Gastroesophageal sphincter (tissue), 3 donors: ENCODE measurements around the gene PARL.

Experiments
- CTCF ChIP-seq, 4 experiments: fragments of 200-600 bp in 2 of 4; fragments of 450-650 bp in 2 of 4; sonication (generic) in 1 of 4; IDR thresholded peaks; one replicate each; pipeline ENCODE4 v1.5.1; 2017 to 2019; ENCODE audit warnings: antibody characterized with exemption in 4 of 4, mild to moderate bottlenecking in 2 of 4, moderate library complexity in 2 of 4
- POLR2AphosphoS5 ChIP-seq: sonication (generic); formaldehyde crosslinking; IDR thresholded peaks from one replicate; pipeline ENCODE4 v1.6.1; 2017; ENCODE audit warnings: antibody characterized with exemption

- no peak for TF ChIP-seq CTCF (IDR thresholded peaks at IDR 0.05)
- no peak for TF ChIP-seq POLR2AphosphoS5
Observed at GRCh38 chr3:183879243-183879642, 5.4 kb downstream of the PARL start.
